Tibial nerve (tissue), 3 donors: ENCODE results near the gene SDCCAG8.

Source experiments
- CTCF ChIP-seq, 5 experiments: fragments of 200-600 bp in 3 of 5; fragments of 450-650 bp in 2 of 5; sonication (generic) in 3 of 5; IDR thresholded peaks; one replicate each; pipeline ENCODE4 v1.5.1; 2016 to 2019; ENCODE audit warnings: antibody characterized with exemption in 5 of 5, mild to moderate bottlenecking in 3 of 5, moderate library complexity in 2 of 5
- POLR2A ChIP-seq, 2 donors: fragments of 450-650 bp; IDR thresholded peaks; one replicate each; pipeline ENCODE4 v1.6.1; 2017; ENCODE audit warnings: antibody characterized with exemption in 2 of 2, mild to moderate bottlenecking in 2 of 2, moderate library complexity in 2 of 2

GRCh38 chr1:243233908-243234307 lies 21.9 kb upstream of the SDCCAG8 start:
- TF ChIP-seq CTCF (IDR thresholded peaks at IDR 0.05) (no peak), POLR2A (IDR thresholded peaks at IDR 0.05) (no peak)
